OCI-LY1 (cell line): Measurements from ENCODE around the gene IRF1.

Source experiments
- H2AFZ ChIP-seq: fragments of 200-600 bp; sonication (generic), shearing (Covaris generic); 2 replicates; pipeline ENCODE4 v1.6.0; 2014; ENCODE audit warnings: antibody characterized with exemption, mild to moderate bottlenecking, low read length
- H3F3A ChIP-seq: fragments of 200-600 bp; sonication (generic), shearing (Covaris generic); 2 replicates; pipeline ENCODE4 v1.6.0; 2014; ENCODE audit warnings: mild to moderate bottlenecking, antibody characterized with exemption, low read length, moderate library complexity; ENCODE audit not compliant: insufficient read depth
- H3K27ac ChIP-seq: fragments of 200-600 bp; sonication (generic); 2 replicates; pipeline ENCODE4 v1.5.1; 2014; ENCODE audit warnings: low read length, mixed run types, mild to moderate bottlenecking, low read depth; ENCODE audit not compliant: poor library complexity, severe bottlenecking
- H3K27me3 ChIP-seq: fragments of 200-600 bp; sonication (generic); 2 replicates; pipeline ENCODE4 v1.6.0; 2014; ENCODE audit warnings: antibody characterized with exemption, mild to moderate bottlenecking, low read length, moderate library complexity; ENCODE audit not compliant: insufficient read depth
- H3K36me3 ChIP-seq: fragments of 200-600 bp; sonication (generic); 2 replicates; pipeline ENCODE4 v1.6.1; 2014; ENCODE audit warnings: mild to moderate bottlenecking, antibody characterized with exemption, low read length, moderate library complexity, mixed read lengths; ENCODE audit not compliant: insufficient read depth
- H3K4me1 ChIP-seq: fragments of 200-600 bp; sonication (generic); 2 replicates; pipeline ENCODE4 v1.5.1; 2014; ENCODE audit warnings: mild to moderate bottlenecking, low read length, moderate library complexity; ENCODE audit not compliant: insufficient read depth, severe bottlenecking
- H3K4me2 ChIP-seq: fragments of 200-600 bp; sonication (generic), shearing (Covaris generic); 2 replicates; pipeline ENCODE4 v1.6.1; 2014; ENCODE audit warnings: low read length
- H3K4me3 ChIP-seq: fragments of 200-600 bp; sonication (generic); 2 replicates; pipeline ENCODE4 v1.5.1; 2014; ENCODE audit warnings: low read length, low read depth, mild to moderate bottlenecking, mixed read lengths; ENCODE audit not compliant: poor library complexity, severe bottlenecking
- H3K79me2 ChIP-seq: fragments of 200-600 bp; shearing (Covaris generic); 2 replicates; pipeline ENCODE4 v1.6.1; 2016; ENCODE audit warnings: mixed run types, low read length, mixed read lengths; ENCODE audit not compliant: insufficient read depth
- H3K9ac ChIP-seq: fragments of 200-600 bp; sonication (generic), shearing (Covaris generic); 2 replicates; pipeline ENCODE4 v1.6.1; 2014; ENCODE audit warnings: mild to moderate bottlenecking, low read length, mixed read lengths
- H3K9me2 ChIP-seq: fragments of 200-600 bp; sonication (generic), shearing (Covaris generic); 2 replicates; pipeline ENCODE4 v1.6.1; 2014; ENCODE audit warnings: low read depth, mild to moderate bottlenecking, low read length, mixed read lengths
- H3K9me3 ChIP-seq: fragments of 200-600 bp; shearing (Covaris generic); 2 replicates; pipeline ENCODE4 v1.6.1; 2014; ENCODE audit warnings: low read length, mixed read lengths
- H4K20me1 ChIP-seq: fragments of 200-600 bp; sonication (generic), shearing (Covaris generic); 2 replicates; pipeline ENCODE4 v1.6.0; 2016; ENCODE audit warnings: mild to moderate bottlenecking, low read length; ENCODE audit not compliant: insufficient read depth
- EZH2 ChIP-seq: fragments of 200-600 bp; sonication (generic), shearing (Covaris generic); IDR thresholded peaks from 2 replicates; pipeline ENCODE4 v1.8.0; 2017; ENCODE audit warnings: borderline replicate concordance, mixed run types, mild to moderate bottlenecking, antibody characterized with exemption, low read length, moderate library complexity, mixed read lengths
- TF ChIP-seq, protein P1 (sequence below): fragments of 200-600 bp; sonication (generic), shearing (Covaris generic); IDR thresholded peaks from 2 replicates; pipeline ENCODE4 v1.5.1; 2017; ENCODE audit warnings: mild to moderate bottlenecking, antibody characterized with exemption, low read length, moderate library complexity, mixed read lengths

IRF1 gene

GRCh38 chr5:132474881-132475496 lies 15.6 kb downstream of the IRF1 start:
- H3K9ac ChIP-seq = no peak overlapping the region
- no peak overlapping the region for H3K4me2 ChIP-seq
- no peaks in the 10 kb centered on the region for H3K27me3 ChIP-seq
- H3K79me2 ChIP-seq = no peaks in the 10 kb centered on the region
- H3K27ac ChIP-seq = no peak overlapping the region
- no peak overlapping the region for H3K4me3 ChIP-seq
- H3K36me3 ChIP-seq = no peaks in the 10 kb centered on the region
- H3F3A ChIP-seq = no peaks in the 10 kb centered on the region
- H3K9me3 ChIP-seq = no peaks in the 10 kb centered on the region
- H3K4me1 ChIP-seq = peaks cover 37% of the 10 kb centered on the region
- no peaks in the 10 kb centered on the region for H4K20me1 ChIP-seq
- TF ChIP-seq EZH2 = no peak
- TF ChIP-seq, protein P1, sequence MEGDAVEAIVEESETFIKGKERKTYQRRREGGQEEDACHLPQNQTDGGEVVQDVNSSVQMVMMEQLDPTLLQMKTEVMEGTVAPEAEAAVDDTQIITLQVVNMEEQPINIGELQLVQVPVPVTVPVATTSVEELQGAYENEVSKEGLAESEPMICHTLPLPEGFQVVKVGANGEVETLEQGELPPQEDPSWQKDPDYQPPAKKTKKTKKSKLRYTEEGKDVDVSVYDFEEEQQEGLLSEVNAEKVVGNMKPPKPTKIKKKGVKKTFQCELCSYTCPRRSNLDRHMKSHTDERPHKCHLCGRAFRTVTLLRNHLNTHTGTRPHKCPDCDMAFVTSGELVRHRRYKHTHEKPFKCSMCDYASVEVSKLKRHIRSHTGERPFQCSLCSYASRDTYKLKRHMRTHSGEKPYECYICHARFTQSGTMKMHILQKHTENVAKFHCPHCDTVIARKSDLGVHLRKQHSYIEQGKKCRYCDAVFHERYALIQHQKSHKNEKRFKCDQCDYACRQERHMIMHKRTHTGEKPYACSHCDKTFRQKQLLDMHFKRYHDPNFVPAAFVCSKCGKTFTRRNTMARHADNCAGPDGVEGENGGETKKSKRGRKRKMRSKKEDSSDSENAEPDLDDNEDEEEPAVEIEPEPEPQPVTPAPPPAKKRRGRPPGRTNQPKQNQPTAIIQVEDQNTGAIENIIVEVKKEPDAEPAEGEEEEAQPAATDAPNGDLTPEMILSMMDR = no peak
- H2AFZ ChIP-seq = no peak overlapping the region
- H3K9me2 ChIP-seq = no peaks in the 10 kb centered on the region

- H3K36me3 ChIP-seq = no peaks in the 10 kb centered on the region
- no peaks in the 10 kb centered on the region for H3K9me3 ChIP-seq
- H3K79me2 ChIP-seq = no peaks in the 10 kb centered on the region
- H3K27me3 ChIP-seq = no peaks in the 10 kb centered on the region
- no peak overlapping the region for H2AFZ ChIP-seq
- no peaks in the 10 kb centered on the region for H3K9me2 ChIP-seq
- H3K4me2 ChIP-seq = no peak overlapping the region
- no peak overlapping the region for H3K9ac ChIP-seq
- no peaks in the 10 kb centered on the region for H4K20me1 ChIP-seq
- no peak overlapping the region for H3K27ac ChIP-seq
- H3K4me3 ChIP-seq = no peak overlapping the region
- H3K4me1 ChIP-seq = peaks cover 32% of the 10 kb centered on the region
- TF ChIP-seq, protein P1 = no peak
- no peak for TF ChIP-seq EZH2
- no peaks in the 10 kb centered on the region for H3F3A ChIP-seq
These were observed 16.3 kb downstream of the IRF1 start for GRCh38 chr5:132474131-132474723.

DNA sequence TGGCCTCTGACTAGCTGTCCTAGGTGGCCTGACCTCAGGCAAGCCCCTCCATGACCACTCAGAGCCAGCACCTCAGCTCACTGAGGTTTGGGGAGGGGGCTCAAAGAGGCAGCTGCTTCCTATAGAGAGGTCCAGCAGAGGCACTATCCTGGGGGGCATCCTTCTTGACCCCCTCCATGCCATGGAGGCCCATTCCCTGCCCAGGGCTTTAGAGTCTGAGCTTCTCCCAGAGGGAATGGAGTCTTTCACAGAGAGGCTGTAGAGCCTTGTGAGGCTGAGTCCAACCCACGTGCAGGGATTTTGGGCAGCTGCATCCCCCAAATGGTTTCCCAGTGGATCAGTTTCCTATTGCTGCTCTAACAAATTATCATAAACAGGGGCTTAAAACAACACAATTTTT lies 16.9 kb downstream of the IRF1 start:
- TF ChIP-seq, protein P1 = no peak
- Histone ChIP-seq H3K27ac (no peak overlapping the region), H3K9me3 (no peaks in the 10 kb centered on the region), H3K36me3 (no peaks in the 10 kb centered on the region), H3K27me3 (no peaks in the 10 kb centered on the region), H3K4me2 (no peak overlapping the region), H3K4me3 (no peak overlapping the region), H4K20me1 (no peaks in the 10 kb centered on the region), H3K9ac (no peak overlapping the region), H3K4me1 (peaks cover 26% of the 10 kb centered on the region), H3K79me2 (no peaks in the 10 kb centered on the region), H2AFZ (no peak overlapping the region), H3K9me2 (no peaks in the 10 kb centered on the region), H3F3A (no peaks in the 10 kb centered on the region)
